Measurements from ENCODE around the gene PAK4.

GRCh38 chr19:39090881-39091280, 34.7 kb upstream of the PAK4 start:
- TF ChIP-seq POLR2A (IDR thresholded peaks at IDR 0.05; ENCODE audit: low read depth, low read length) = no peak
- TF ChIP-seq TAF1 (IDR thresholded peaks at IDR 0.05; ENCODE audit: borderline replicate concordance, low read depth, low read length) = no peak
- TF ChIP-seq POLR2AphosphoS5 (IDR thresholded peaks at IDR 0.05; ENCODE audit: low read depth, low read length) = no peak
